GM21529 (cell line): ENCODE data around the gene RIPK1.
"Not testable (repeated sequence)": the region's sequence is repeated elsewhere in the genome, so short reads cannot be mapped to it uniquely, and the experiment has no call there.

Experiments
- ATAC-seq: cut with Tn5 transposase; IDR thresholded peaks from one replicate; pipeline ENCODE4 v1.9.1; 2021; ENCODE audit not compliant: unreplicated experiment

The RIPK1 gene

GRCh38 chr6:3045369-3045768 is 22.9 kb upstream of the RIPK1 start:
- no peak for ATAC-seq

- no peak for ATAC-seq
Observed at GRCh38 chr6:3045777-3046176, 22.5 kb upstream of the RIPK1 start.

DNA sequence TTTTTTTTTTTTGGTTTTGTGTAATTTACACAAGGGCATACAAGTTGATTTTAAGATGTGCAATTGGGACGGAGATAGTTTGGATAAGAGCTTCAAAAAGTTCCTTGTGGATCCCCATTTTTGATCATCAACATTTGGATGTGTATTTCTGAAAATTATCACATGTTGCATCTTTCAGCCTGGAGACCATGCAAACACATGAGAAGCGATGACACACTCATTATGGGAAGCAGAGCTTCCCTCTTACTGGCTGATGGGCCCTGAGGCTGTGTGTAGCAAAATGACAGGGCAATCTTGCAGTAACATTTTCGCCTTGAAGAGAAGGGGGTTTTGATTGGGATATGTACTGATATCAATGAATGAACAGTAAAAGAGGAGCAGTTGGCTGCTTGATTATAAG is 22.0 kb upstream of the RIPK1 start:
- no peak for ATAC-seq

- not testable (repeated sequence) for ATAC-seq
Observed at GRCh38 chr6:3048009-3048408, 20.3 kb upstream of the RIPK1 start.

- no peak for ATAC-seq
Observed at GRCh38 chr6:3052481-3053230, 15.6 kb upstream of the RIPK1 start.

DNA sequence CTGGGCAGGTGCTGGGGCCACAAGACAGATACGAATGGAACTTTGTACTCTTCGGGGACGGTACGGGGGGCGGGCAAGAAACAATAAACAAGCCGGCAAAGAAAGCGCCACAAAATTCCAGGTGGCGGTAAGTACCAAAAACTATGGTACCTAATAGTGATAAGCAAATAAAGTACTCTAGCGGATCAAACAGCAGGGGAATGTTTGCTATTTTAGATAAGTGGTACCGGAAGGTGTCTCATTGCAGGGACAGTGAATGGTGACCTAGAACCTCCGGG is 15.1 kb upstream of the RIPK1 start:
- ATAC-seq = no peak

- ATAC-seq = not testable (repeated sequence)
Observed at GRCh38 chr6:3054229-3055157, 13.8 kb upstream of the RIPK1 start.

DNA sequence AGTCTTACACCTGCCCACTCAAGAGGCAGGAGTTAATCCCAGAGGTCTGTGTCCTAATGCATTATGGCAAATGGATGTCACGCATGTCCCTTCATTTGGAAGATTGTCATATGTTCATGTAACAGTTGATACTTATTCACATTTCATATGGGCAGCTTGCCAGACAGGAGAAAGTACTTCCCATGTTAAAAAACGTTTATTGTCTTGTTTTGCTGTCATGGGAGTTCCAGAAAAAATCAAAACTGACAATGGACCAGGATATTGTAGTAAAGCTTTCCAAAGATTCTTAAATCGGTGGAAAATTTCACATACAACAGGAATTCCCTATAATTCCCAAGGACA is 13.2 kb upstream of the RIPK1 start:
- ATAC-seq = not testable (repeated sequence)

DNA sequence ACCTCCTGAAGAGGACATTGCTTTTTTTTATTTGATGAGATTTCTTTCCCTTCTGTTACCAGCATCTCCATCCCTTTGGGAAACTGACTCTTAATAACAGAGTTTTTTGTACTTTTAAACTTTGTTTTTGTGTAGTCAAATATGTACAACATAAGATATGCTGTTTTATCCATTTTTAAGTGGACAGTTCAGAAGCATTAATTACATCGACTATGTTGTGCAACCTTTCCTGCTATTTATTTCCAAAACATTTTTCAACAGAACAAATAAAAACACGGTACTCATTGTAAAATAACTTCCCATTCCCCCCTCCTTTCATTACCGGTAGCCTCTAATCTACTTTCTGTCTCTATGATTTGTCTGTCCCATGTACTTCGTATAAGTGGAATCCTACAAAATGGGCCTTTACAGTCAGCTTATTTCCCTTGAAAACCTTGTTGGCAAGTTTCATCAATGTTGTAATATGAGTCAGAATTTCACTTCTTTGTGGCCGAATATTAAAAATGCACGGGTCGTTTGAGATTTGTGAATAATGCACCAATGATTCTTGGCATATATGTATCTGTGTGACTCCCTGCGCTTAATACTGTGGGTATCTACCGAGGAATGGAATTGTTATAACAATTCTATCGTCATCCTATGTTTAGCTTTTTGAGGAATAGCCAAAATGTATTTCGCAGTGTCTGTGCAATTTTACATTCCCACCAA is 11.1 kb upstream of the RIPK1 start:
- no peak for ATAC-seq

DNA sequence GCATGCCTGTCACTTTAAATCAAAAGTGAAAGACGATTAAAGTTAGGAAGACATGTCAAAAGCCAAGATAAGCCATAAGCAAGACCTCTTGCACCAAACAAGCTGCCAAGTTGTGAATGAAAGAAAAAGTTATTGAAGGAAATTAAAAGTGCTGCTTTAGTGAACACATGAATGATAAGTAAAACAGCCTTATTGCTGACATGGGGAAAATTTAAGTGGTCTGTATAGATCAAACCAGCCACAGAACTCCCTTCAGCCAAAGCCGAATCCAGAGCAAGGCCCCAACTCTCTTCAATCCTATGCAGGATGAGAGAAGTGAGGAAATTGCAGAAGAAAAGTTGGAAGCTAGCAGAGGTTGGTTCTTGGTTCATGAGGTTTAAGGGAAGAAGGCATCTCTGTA is 9.3 kb upstream of the RIPK1 start:
- ATAC-seq = no peak

DNA sequence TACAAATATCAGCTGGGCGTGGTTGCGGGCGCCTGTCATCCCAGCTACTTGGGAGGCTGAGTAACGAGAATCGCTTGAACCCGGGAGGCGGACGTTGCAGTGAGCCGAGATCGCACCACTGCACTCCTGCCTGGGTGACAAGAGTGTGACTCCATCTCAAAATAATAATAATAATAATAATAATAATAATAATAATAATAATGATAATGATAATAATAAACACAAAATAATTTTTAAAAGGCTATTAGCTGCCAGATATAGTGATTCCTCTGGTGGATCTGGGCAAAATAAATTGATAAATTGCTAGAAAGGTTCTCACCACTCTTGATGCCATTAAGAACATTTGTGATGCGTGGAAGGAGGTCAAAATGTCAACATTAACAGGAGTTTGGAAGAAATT is 8.2 kb upstream of the RIPK1 start:
- not testable (repeated sequence) for ATAC-seq

GRCh38 chr6:3061501-3061941 is 6.8 kb upstream of the RIPK1 start:
- ATAC-seq = no peak

DNA sequence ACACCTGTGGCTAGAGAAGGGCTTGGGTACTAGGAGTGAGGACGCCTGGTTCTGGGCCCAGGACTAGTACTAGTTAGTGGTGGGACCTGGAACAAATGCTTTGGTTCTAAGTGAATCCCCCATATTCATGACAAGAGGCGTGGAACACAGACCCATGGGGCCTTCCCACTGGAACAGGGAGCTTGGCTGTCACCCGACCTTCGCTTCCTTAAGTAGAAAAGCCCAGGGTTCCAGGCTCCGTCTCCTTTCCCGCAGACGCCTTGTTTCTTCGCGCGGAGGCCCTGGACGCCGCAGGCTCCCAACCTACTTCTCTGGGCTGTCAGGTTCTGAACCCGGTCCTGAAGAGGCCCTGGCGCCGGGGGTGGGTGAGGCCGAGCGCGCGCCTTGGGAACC is 5.0 kb upstream of the RIPK1 start:
- ATAC-seq = not testable (repeated sequence)

DNA sequence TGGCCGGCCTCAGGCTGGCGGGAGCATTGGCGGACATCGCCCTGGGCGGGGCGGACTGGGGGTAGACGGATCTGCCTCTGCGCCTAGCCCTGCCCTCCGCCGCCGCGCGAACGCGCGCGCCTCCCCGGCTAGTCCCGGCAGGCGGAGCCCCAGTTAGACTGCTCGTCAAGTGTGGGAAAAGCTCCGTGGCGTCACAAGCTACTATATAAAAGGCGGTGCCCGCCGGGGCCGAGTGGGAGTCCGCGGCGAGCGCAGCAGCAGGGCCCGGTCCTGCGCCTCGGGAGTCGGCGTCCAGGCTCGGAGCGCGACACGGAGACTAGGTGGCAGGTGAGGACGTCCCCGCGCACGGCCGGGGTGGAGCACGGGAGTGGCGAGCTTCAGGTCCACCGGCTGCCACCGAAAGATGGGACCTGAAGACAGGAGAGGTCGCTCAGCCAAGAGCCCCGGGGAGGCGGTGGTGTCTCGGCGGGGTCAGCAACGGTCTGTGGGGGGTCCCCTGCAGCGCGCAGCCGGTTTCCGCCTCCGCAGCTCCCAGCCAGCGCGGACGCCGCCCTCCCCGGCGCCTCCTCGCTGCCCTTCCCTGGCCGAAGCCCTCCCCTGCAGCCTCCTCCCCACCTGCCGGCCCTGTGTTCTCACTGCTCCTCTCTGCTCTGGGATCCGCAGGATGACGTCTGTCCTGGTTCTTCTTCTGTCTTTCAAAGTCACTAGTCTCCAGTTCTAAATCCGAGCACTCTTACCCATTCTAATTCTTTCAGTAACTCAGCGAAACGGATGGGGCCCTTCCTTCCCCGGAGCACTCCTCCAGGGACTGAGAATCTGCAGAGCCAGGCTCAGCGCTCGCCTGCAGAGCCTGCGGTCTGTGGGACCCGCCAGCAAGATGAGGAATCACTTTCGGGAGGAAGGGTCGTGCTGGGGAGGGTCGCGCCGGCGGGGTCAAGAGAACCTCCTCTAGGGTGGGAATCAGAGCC is 4.3 kb upstream of the RIPK1 start:
- peak; percentile 70 for ATAC-seq

DNA sequence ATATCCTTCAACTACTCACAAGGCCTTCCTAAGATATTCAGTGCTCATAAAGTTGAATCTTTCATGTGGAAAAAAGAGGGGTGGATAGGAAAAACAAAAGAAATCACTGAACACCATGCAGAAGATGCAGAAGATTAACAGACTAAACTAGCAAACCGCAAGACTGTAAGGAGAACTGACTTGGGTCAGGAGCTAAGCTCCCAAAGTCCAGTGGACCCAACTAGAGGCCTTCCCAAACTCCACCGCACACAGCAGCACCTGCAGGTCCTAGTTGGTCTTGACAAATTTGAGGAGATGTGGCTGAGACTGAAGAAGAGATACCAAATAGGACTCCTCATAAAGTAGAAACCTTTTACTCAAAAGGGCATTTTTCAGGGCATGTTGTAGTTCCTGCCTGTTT is 3.3 kb downstream of the RIPK1 start:
- no peak for ATAC-seq

GRCh38 chr6:3072798-3073197 is 4.5 kb downstream of the RIPK1 start:
- ATAC-seq = no peak

DNA sequence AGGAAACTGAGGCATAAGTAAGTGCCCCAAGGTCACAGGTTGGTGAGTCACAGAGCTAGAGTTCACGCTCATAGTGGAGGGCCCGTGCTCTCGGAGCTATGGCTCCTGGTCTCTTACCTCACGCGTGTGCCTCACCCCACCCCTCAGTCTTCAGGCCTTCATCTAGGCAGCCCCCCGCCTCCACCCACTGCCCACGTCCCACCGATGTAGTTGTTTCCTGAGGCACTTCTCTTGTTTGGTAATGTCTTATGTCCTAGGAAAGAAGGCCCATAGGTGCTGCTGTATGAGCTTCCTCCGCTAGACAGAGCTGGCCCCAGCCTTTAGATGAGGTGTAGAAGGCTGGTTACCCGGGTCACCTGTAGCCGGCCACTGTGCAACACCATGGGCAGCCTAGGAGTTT is 5.1 kb downstream of the RIPK1 start:
- no peak for ATAC-seq

DNA sequence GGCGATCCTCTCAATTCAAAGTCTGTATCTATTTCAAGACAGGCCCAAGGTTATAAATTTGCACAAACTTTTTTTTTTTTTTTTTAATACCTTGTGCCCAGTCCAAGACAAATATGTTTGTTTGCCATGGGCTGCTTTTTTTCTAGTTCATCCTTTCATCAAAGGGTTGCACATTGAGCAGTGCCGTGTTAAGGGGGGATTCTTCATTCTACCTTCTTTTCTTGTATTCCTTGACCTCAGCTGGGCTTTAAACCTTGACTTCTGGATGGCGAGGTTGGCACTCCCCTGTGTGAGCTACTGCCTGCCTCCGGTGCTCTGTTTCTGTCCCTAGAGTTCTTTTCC is 7.4 kb downstream of the RIPK1 start:
- ATAC-seq = no peak

- no peak for ATAC-seq
Observed at GRCh38 chr6:3076320-3076719, 8.0 kb downstream of the RIPK1 start.

DNA sequence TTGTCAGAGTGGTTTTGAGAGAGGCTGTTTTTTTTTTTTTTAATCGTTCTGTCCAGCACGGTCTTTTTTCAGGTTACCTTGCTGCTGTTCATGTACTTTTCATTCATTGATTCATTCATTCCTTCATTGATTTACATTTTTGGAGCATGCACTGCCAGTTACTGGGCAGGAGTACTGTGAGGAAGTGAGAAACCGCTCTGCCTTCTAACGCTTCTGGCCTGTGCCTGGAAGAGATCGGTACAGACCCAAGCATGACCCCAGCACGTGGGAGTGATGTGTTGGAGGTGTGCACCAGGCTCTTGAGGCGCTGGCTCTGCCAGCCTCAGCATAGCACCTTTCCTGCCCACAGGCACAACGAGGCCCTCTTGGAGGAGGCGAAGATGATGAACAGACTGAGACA is 9.1 kb downstream of the RIPK1 start:
- no peak for ATAC-seq

GRCh38 chr6:3078952-3079351 is 10.7 kb downstream of the RIPK1 start:
- ATAC-seq = not testable (repeated sequence)
